Measurements from ENCODE around the gene MAD2L2. TPM values are rescaled to one million over a fixed set of nuclear protein-coding genes. Genes with fewer than 3 reads are reported as not detected.

MAD2L2 gene
- total RNA-seq, 1 experiment from 2014 or later: 283 TPM

DNA sequence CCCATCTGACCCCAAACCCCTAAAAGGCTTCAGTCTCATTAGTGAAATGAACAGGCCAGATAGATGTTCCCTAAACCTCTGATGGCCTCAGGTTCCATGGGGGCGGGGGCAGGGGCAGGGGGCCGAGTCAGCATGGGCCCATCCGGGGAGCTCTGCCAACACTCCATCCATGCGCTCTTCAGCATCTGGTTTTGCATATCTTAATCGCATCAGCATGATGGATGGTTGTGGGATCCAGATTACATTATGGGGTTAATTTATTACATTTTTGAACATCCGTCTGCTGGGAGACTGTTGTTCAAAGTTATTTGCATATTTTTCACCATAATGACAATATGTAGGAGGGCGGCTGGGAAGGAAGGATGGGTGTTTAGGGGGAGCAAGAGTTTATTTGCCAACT is 3.1 kb upstream of the MAD2L2 start:
- no peaks in the 10 kb centered on the region for H3K9me3 Mint-ChIP-seq
- Histone ChIP-seq H3K4me1 (ENCODE audit: insufficient read depth, low read length) (peaks cover 24% of the 10 kb centered on the region; the same call in 1 of the 2 replicates), H3K79me2 (ENCODE audit: insufficient read depth, low read length) (peaks cover 26% of the 10 kb centered on the region; the same call in 1 of the 2 replicates), H3K18ac (ENCODE audit: insufficient read length, low read depth, low read length) (no peak overlapping the region), H3K14ac (ENCODE audit: insufficient read depth, low read length) (no peak overlapping the region), H3K27me3 (ENCODE audit: insufficient read depth, low read length) (no peaks in the 10 kb centered on the region), H3K4ac (ENCODE audit: low read depth, low read length) (no peak overlapping the region), H3K4me2 (ENCODE audit: insufficient read depth, insufficient read length, low read length) (peak overlapping the region; percentile 13), H2BK120ac (ENCODE audit: low read depth, low read length, poor library complexity, severe bottlenecking) (no peak overlapping the region), H2BK20ac (ENCODE audit: low read depth, low read length, poor library complexity, severe bottlenecking) (no peak overlapping the region), H3K56ac (ENCODE audit: insufficient read length, low read depth, low read length) (no peak overlapping the region), H3K23me2 (ENCODE audit: insufficient read length, low read depth, low read length, poor library complexity, severe bottlenecking) (no peaks in the 10 kb centered on the region), H4K20me1 (ENCODE audit: control insufficient read depth, insufficient read depth, insufficient read length) (no peaks in the 10 kb centered on the region), H2AFZ (ENCODE audit: low read length) (no peak overlapping the region), H3K23ac (ENCODE audit: insufficient read length, low read depth, low read length) (no peak overlapping the region), H4K91ac (ENCODE audit: insufficient read length, low read depth, low read length) (no peak overlapping the region), H2BK12ac (ENCODE audit: insufficient read length, low read depth, low read length) (no peak overlapping the region), H3K9me3 (ENCODE audit: control insufficient read depth, low read depth, low read length) (no peaks in the 10 kb centered on the region), H3K27ac (ENCODE audit: insufficient read length, low read depth, low read length) (no peak overlapping the region), H2BK15ac (ENCODE audit: low read depth, low read length) (no peak overlapping the region), H4K5ac (ENCODE audit: insufficient read length, low read depth, low read length) (no peak overlapping the region), H2BK5ac (ENCODE audit: insufficient read length, low read length) (no peak overlapping the region), H3T11ph (ENCODE audit: low read length) (no peak overlapping the region), H2AK5ac (ENCODE audit: insufficient read length, low read length) (peak overlapping the region; percentile 55), H3K9ac (ENCODE audit: extremely low read depth, insufficient read length, low read length) (no peak overlapping the region), H3K79me1 (ENCODE audit: insufficient read depth, low read depth, low read length, poor library complexity, severe bottlenecking) (no peaks in the 10 kb centered on the region), H4K8ac (replicated peaks; ENCODE audit: insufficient read length, low read depth, low read length) (no peak overlapping the region)
- peaks cover 11 to 32% (median 27%) of the 10 kb centered on the region in 3 experiments; a peak in 6 of 7 replicates for H3K36me3 Mint-ChIP-seq (ENCODE audit: insufficient read depth in 1 of 3, low read depth in 3 of 3)
- H3K4me1 Mint-ChIP-seq: peaks cover 61 to 75% of the 10 kb centered on the region in 2 experiments
- H3K27me3 Mint-ChIP-seq (ENCODE audit: low read depth): no peaks in the 10 kb centered on the region
- WGBS (ENCODE audit: extremely low coverage, insufficient read length, low lambda C conversion rate): no CpG with 5 or more reads among the region's 7 CpGs
- DNase-seq: no peak
- peak overlapping the region in 1 of 2 experiments; percentile 58; a peak in 1 of 5 replicates for H3K4me3 Mint-ChIP-seq
- TF ChIP-seq, protein P1, sequence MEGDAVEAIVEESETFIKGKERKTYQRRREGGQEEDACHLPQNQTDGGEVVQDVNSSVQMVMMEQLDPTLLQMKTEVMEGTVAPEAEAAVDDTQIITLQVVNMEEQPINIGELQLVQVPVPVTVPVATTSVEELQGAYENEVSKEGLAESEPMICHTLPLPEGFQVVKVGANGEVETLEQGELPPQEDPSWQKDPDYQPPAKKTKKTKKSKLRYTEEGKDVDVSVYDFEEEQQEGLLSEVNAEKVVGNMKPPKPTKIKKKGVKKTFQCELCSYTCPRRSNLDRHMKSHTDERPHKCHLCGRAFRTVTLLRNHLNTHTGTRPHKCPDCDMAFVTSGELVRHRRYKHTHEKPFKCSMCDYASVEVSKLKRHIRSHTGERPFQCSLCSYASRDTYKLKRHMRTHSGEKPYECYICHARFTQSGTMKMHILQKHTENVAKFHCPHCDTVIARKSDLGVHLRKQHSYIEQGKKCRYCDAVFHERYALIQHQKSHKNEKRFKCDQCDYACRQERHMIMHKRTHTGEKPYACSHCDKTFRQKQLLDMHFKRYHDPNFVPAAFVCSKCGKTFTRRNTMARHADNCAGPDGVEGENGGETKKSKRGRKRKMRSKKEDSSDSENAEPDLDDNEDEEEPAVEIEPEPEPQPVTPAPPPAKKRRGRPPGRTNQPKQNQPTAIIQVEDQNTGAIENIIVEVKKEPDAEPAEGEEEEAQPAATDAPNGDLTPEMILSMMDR (conservative IDR thresholded peaks at IDR 0.05): no peak
- peak overlapping the region; percentile 77 to 100 (median 94) for H3K27ac Mint-ChIP-seq

Measured in H9 (cell line).